ACC112 (cell line): ENCODE results near the gene TM9SF2.
"Not testable (repeated sequence)": the region's sequence is repeated elsewhere in the genome, so short reads cannot be mapped to it uniquely, and the experiment has no call there.

Source experiments
- H2AFZ ChIP-seq: fragments of 200-600 bp; sonication (generic); one replicate; pipeline ENCODE4 v1.6.0; 2017; ENCODE audit warnings: antibody characterized with exemption, low read length; ENCODE audit not compliant: unreplicated experiment
- H3K27ac ChIP-seq: fragments of 200-600 bp; sonication (generic); 2 replicates; pipeline ENCODE4 v1.5.1; 2014; ENCODE audit warnings: low read depth, mild to moderate bottlenecking, antibody characterized with exemption, low read length, moderate library complexity
- H3K27me3 ChIP-seq: fragments of 200-600 bp; sonication (generic); 2 replicates; pipeline ENCODE4 v1.6.1; 2014; ENCODE audit warnings: mild to moderate bottlenecking, antibody characterized with exemption, low read length, moderate library complexity, mixed read lengths; ENCODE audit not compliant: insufficient read depth
- H3K36me3 ChIP-seq: fragments of 200-600 bp; sonication (generic); 2 replicates; pipeline ENCODE4 v1.6.1; 2016; ENCODE audit warnings: mild to moderate bottlenecking, antibody characterized with exemption, low read length, moderate library complexity, mixed read lengths; ENCODE audit not compliant: insufficient read depth
- H3K4me1 ChIP-seq: fragments of 200-600 bp; sonication (generic); one replicate; pipeline ENCODE4 v1.6.1; 2016; ENCODE audit warnings: low read length, mixed read lengths; ENCODE audit not compliant: insufficient read depth, unreplicated experiment, control insufficient read depth
- H3K4me3 ChIP-seq: fragments of 200-600 bp; sonication (generic); 2 replicates; pipeline ENCODE4 v1.5.1; 2014; ENCODE audit warnings: mild to moderate bottlenecking, low read depth, low read length
- H3K79me2 ChIP-seq: fragments of 200-600 bp; sonication (generic); one replicate; pipeline ENCODE4 v1.6.0; 2016; ENCODE audit warnings: low read length; ENCODE audit not compliant: control insufficient read depth, unreplicated experiment, insufficient read depth

The TM9SF2 gene, protein sequence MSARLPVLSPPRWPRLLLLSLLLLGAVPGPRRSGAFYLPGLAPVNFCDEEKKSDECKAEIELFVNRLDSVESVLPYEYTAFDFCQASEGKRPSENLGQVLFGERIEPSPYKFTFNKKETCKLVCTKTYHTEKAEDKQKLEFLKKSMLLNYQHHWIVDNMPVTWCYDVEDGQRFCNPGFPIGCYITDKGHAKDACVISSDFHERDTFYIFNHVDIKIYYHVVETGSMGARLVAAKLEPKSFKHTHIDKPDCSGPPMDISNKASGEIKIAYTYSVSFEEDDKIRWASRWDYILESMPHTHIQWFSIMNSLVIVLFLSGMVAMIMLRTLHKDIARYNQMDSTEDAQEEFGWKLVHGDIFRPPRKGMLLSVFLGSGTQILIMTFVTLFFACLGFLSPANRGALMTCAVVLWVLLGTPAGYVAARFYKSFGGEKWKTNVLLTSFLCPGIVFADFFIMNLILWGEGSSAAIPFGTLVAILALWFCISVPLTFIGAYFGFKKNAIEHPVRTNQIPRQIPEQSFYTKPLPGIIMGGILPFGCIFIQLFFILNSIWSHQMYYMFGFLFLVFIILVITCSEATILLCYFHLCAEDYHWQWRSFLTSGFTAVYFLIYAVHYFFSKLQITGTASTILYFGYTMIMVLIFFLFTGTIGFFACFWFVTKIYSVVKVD

DNA sequence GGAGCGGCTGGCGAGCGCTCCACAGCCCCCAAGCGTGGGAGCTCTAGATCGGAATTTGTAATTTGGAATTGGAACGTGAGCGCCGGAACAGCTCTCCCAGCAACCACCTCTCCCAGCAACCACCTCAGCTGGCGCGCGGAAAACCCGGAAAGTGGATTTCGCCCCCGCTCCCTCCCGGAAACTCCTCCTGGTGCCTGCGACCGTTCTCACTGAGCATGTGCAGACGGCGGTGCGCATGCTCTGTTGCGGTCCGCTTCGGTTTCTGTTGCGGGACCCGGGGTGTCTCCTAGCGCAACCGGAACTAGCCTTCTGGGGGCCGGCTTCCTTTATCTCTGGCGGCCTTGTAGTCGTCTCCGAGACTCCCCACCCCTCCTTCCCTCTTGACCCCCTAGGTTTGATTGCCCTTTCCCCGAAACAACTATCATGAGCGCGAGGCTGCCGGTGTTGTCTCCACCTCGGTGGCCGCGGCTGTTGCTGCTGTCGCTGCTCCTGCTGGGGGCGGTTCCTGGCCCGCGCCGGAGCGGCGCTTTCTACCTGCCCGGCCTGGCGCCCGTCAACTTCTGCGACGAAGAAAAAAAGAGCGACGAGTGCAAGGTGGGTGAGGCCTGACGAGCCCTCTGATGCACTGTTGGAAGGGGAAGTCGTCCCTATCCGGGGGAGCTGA is at the start of gene TM9SF2:
Gene TM9SF2, plus strand, starts transcription at position 289 of the 664 bp plus-strand sequence. Its CDS starts 135 bp downstream, at position 424.
- peaks cover 46% of the 10 kb centered on the region for H3K79me2 ChIP-seq
- H3K4me1 ChIP-seq, result peaks cover 19% of the 10 kb centered on the region
- H3K27ac ChIP-seq, result no peak within 1 kb of the TSS
- peak within 1 kb of the TSS; percentile 86 for H3K4me3 ChIP-seq
- H3K36me3 ChIP-seq, result no peaks in the 10 kb centered on the region
- no peaks in the 10 kb centered on the region for H3K27me3 ChIP-seq
- H2AFZ ChIP-seq, result peak within 1 kb of the TSS; percentile 96

DNA sequence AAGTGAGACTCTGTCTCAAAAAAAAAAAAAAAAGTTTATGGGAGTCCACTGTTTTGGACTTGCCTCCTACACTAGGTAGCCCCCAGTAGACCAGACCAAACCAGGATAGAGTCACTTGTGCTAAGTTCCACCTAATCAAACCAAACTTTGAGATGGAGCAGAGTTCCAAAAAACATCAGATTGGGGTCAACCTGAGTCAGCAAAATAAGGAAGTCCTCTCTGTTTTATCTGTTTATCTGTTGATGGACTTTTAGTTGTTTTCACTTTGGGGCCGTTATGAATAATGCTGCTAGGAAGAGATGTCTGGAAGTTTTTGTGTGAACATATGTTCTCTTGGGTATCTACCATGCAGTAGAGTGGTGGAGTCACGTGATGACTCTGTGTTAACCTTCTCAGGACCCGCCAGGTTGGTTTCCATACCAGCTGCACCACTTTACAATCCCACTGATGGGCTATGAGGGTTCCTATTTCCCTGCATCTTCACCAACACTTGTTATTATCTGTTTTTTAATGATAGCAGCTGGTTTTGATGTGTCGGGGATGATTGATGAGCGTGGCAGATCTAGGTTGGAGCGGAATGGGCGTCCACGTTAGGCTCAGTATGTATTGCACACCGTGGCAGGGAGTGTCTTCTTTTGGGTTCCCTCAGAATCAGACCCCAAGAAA is 46.6 kb upstream of the TM9SF2 start:
- no peak overlapping the region for H3K4me3 ChIP-seq
- no peak overlapping the region for H2AFZ ChIP-seq
- no peak overlapping the region for H3K27ac ChIP-seq
- H3K4me1 ChIP-seq, result no peaks in the 10 kb centered on the region
- no peaks in the 10 kb centered on the region for H3K79me2 ChIP-seq
- 0 out of 2 replicates have a peak, but pooled peaks cover 4% of the 10 kb centered on the region for H3K27me3 ChIP-seq
- H3K36me3 ChIP-seq, result no peaks in the 10 kb centered on the region

DNA sequence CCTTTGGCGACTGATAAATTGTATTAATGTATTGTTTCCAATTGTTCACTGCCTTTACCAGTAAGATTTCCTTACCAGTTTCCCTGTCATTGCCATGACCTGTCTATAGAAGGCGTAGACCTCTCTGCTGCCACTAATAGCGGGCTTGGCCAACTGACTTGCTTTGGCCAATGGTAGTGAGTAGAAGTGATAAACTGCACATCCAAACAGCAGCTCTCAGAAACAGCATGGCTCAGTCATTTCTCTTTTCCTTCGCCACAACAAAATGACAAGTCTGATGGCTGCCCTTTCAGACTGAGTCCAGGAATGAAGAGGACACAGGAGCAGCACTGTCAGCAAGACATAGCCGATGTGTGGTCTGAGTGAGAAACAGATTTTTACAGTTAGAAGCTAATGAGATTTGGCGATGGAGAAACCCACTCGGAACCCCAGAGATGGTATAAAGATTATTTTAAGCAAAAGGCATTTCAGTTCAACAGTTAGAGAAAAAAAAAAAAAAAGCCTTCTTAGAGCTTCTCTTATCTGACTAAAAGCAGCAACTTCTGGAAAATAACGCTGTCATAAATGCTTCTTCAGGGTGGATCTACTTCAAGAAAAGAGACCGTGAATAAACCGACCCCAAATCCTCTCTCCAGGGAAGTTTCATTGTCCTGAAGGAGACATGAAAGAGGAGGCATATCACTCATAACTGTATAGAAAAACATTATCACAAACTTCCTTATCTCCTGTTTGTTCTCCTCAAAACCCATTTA is 42.0 kb upstream of the TM9SF2 start:
- Histone ChIP-seq H2AFZ (no peak overlapping the region), H3K36me3 (no peaks in the 10 kb centered on the region), H3K27ac (no peak overlapping the region), H3K27me3 (no peaks in the 10 kb centered on the region), H3K79me2 (no peaks in the 10 kb centered on the region), H3K4me1 (peaks cover under 1% of the 10 kb centered on the region), H3K4me3 (no peak overlapping the region)

DNA sequence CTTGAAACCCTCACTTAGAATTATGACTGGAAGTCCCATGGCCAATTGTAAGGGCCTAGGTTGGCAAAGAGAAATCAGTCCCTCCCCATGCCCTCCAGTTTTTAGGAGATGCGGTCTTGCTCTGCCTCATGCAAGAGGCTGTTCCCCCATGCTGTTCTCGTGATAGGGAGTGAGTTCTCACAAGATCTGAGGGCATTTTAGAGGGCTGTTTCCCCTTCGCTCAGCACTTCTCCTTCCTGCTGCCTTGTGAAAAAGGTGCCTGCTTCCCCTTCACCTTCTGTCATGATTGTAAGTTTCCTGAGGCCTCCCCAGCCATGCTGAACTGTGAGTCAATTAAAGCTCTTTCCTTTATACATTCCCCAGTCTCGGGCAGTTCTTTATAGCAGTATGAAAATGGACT is 40.5 kb upstream of the TM9SF2 start:
- not testable (repeated sequence) for H2AFZ ChIP-seq, H3K4me3 ChIP-seq, H3K27me3 ChIP-seq, H3K4me1 ChIP-seq, H3K79me2 ChIP-seq, H3K27ac ChIP-seq, H3K36me3 ChIP-seq

DNA sequence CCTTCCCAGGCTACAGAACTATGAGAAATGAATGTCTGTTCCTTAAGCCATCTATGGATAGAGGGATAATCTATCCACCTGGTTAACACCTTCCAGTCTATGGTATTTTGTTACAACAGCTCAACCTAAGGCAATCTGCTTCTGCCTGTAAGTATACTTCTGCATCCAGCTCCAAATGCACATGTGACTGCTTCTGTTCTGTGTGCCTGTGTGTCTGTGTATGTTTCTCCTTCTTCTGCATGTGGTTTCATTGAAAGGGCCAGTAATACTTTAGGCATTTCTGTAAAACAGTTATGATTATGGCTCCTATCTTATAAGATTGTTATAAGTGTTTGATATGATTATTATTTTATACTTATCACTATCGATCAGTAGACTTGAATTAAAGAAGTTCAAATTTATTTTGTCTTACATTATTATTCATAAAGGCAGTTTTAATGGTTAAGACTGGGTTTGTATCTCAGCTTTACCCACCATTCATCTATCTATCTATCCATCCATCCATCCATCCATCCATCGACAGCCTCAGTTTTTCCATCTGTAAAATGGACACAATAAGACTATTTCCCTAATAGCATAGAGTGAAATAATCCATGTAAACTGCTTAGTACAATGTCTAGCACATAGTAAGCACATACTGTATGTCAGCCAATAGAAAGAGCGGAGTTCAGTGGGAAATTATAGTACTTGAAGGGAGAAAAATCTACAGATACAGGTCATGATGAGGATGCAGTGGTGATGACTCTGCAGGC is 37.5 kb upstream of the TM9SF2 start:
- no peaks in the 10 kb centered on the region for H3K79me2 ChIP-seq
- 0 out of 2 replicates have a peak overlapping the region, but pooled peaks have one; percentile 42 for H3K4me3 ChIP-seq
- H3K27ac ChIP-seq, result no peak overlapping the region
- no peaks in the 10 kb centered on the region for H3K36me3 ChIP-seq
- H3K27me3 ChIP-seq, result no peaks in the 10 kb centered on the region
- peaks cover 8% of the 10 kb centered on the region for H3K4me1 ChIP-seq
- no peak overlapping the region for H2AFZ ChIP-seq

DNA sequence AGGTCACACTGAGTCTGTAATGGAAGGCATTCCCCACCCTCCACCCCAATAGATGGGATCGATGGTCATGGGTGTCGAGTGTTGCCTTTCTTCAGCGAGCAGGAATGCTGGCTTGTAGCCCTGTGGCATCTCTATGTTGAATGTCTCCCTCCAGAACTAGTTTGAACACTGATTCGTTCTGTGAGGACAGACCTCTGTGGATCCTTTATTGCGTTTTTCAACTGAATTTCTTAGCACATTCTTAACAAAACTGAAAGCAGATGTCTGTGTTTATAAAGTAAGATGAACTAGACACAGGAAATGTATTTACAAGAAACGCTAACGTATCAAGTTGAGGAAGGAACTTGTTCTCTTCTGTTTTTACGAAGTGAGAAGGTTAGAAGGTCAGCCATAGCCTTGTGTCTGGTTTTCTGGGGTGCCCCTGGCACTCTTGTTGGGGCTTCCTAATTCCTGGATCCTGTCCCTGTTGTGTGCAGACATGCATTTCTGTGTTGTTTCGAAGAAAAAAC is 36.8 kb upstream of the TM9SF2 start:
- no peaks in the 10 kb centered on the region for H3K79me2 ChIP-seq
- peak overlapping the region; percentile 55 for H2AFZ ChIP-seq
- peaks cover 13% of the 10 kb centered on the region for H3K4me1 ChIP-seq
- peak overlapping the region; percentile 42; the same call in 1 of the 2 replicates for H3K4me3 ChIP-seq
- H3K27ac ChIP-seq, result no peak overlapping the region
- no peaks in the 10 kb centered on the region for H3K27me3 ChIP-seq
- H3K36me3 ChIP-seq, result no peaks in the 10 kb centered on the region

DNA sequence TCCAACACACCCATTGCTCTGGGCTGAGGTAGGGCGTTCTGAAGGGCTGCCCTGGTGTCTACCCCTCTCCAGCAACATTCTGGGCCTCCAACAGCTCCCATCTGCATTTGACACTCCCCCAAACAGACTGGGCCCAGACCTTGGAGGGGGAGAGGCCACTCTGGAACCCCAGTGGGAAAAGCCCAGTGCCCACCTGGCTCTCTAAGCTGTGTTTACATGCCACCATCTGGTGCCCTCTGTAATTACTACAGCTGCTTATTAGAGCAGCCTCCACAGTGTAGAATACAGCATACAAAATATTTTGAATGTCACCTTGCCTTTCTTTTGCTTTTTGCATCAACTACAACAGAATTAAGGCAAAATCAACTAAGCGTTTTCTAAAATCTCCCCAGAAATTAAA is 35.8 kb upstream of the TM9SF2 start:
- Histone ChIP-seq H2AFZ (no peak overlapping the region), H3K27ac (no peak overlapping the region), H3K36me3 (no peaks in the 10 kb centered on the region), H3K4me3 (no peak overlapping the region), H3K27me3 (no peaks in the 10 kb centered on the region), H3K79me2 (no peaks in the 10 kb centered on the region), H3K4me1 (peaks cover 13% of the 10 kb centered on the region)

DNA sequence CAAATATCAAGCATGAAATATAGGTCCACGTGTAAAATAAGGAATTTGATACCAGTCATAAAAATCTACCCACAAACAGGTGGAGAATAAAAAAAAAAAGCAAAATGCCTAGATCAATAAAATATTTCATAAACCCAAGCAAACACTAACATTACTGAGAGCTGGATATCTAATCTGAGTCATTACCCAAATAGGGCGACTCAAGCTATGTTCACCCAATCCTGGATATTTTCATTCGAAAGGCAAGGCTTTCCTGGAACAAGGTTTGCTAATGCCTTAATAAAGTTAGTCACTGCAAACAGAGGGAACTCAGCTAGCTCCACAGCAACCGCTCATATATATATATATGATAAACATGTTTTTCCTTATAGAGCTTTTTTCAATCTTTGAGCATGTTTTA is 33.5 kb upstream of the TM9SF2 start:
- Histone ChIP-seq H3K4me3 (no peak overlapping the region), H3K36me3 (no peaks in the 10 kb centered on the region), H3K4me1 (peaks cover 13% of the 10 kb centered on the region), H3K79me2 (no peaks in the 10 kb centered on the region), H3K27me3 (no peaks in the 10 kb centered on the region), H2AFZ (no peak overlapping the region), H3K27ac (no peak overlapping the region)

DNA sequence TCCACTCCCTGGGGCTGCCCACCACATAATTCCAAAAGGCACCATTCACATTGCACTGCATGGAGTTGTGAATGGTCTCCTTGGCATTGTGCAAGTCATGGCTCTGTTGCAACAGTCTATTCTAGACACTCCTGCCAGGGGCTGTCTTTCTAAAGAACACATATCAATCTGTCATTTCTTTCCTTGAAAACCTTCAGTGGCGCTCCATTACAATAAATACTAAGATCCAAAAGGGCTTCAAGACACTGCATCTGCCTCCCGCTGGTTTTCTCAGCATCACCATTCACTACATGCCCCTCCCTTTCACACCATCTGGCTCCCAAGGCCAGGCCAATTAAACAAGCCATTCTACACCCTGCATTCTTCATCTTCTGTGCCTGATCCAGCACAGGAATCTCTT is 32.2 kb upstream of the TM9SF2 start:
- Histone ChIP-seq H3K4me1 (peaks cover 13% of the 10 kb centered on the region), H3K27ac (no peak overlapping the region), H3K36me3 (no peaks in the 10 kb centered on the region), H3K27me3 (no peaks in the 10 kb centered on the region), H2AFZ (no peak overlapping the region), H3K4me3 (no peak overlapping the region), H3K79me2 (no peaks in the 10 kb centered on the region)
